ENCODE data around the gene TUBB8.
"Not testable (repeated sequence)": the region's sequence is repeated elsewhere in the genome, so short reads cannot be mapped to it uniquely, and the experiment has no call there.

TUBB8 gene

GRCh38 chr10:48996-49395 lies at the start of gene TUBB8:
TSS of gene TUBB8 (minus strand) at chr10:49296. CDS start at chr10:49238, 58 bp downstream.
- no peak for DNase-seq

- no peak for DNase-seq
These were observed 47.4 kb upstream of the TUBB8 start for GRCh38 chr10:96466-96865.

- no peak for DNase-seq
These were observed 46.4 kb upstream of the TUBB8 start for GRCh38 chr10:95356-96115.

GRCh38 chr10:94613-95012 lies 45.5 kb upstream of the TUBB8 start:
- DNase-seq = no peak

GRCh38 chr10:92846-93245 lies 43.8 kb upstream of the TUBB8 start:
- DNase-seq = no peak

- DNase-seq = no peak
These were observed 43.1 kb upstream of the TUBB8 start for GRCh38 chr10:92153-92552.

GRCh38 chr10:91313-91712 lies 42.2 kb upstream of the TUBB8 start:
- DNase-seq = no peak

- no peak for DNase-seq
These were observed 41.1 kb upstream of the TUBB8 start for GRCh38 chr10:90161-90560.

- no peak for DNase-seq
These were observed 40.2 kb upstream of the TUBB8 start for GRCh38 chr10:89248-89647.

- DNase-seq = no peak
These were observed 39.2 kb upstream of the TUBB8 start for GRCh38 chr10:88253-88652.

- no peak for DNase-seq
These were observed 38.3 kb upstream of the TUBB8 start for GRCh38 chr10:87177-88080.

- DNase-seq = no peak
These were observed 36.9 kb upstream of the TUBB8 start for GRCh38 chr10:86031-86430.

GRCh38 chr10:85044-85443 lies 35.9 kb upstream of the TUBB8 start:
- no peak for DNase-seq

GRCh38 chr10:83930-84530 lies 34.9 kb upstream of the TUBB8 start:
- no peak for DNase-seq

GRCh38 chr10:80477-81105 lies 31.5 kb upstream of the TUBB8 start:
- no peak for DNase-seq

GRCh38 chr10:79532-80215 lies 30.6 kb upstream of the TUBB8 start:
- no peak for DNase-seq

GRCh38 chr10:78556-78955 lies 29.5 kb upstream of the TUBB8 start:
- no peak for DNase-seq

GRCh38 chr10:74266-74621 lies 25.1 kb upstream of the TUBB8 start:
- not testable (repeated sequence) for DNase-seq

- peak; percentile 68 for DNase-seq
These were observed 24.6 kb upstream of the TUBB8 start for GRCh38 chr10:73543-74265.

- not testable (repeated sequence) for DNase-seq
These were observed 19.1 kb upstream of the TUBB8 start for GRCh38 chr10:68156-68555.

GRCh38 chr10:49926-50325 lies 830 bp upstream of the TUBB8 start:
- DNase-seq = not testable (repeated sequence)

- not testable (repeated sequence) for DNase-seq
These were observed 1.2 kb downstream of the TUBB8 start for GRCh38 chr10:47864-48263.

All from right forelimb (tissue), 1 donor.